Trophoblast cell (in vitro differentiated cells and primary cell): ENCODE measurements around the gene BAHD1.
A peak's percentile ranks its signal among the peaks of the same experiment; 100 is the strongest.

Experiments used
- DNase-seq, 2 donors: peaks; one replicate each; pipeline ENCODE4 v3.0.0-alpha.2; 2016
- H2AFZ ChIP-seq: 2 replicates; pipeline ENCODE4 v1.6.1; 2013; ENCODE audit warnings: low read length, moderate library complexity, mild to moderate bottlenecking; ENCODE audit not compliant: insufficient read depth, poor library complexity
- H2AK5ac ChIP-seq: 2 replicates; pipeline ENCODE4 v1.6.1; 2013; ENCODE audit warnings: mild to moderate bottlenecking, low read length
- H2BK120ac ChIP-seq: 2 replicates; pipeline ENCODE4 v1.6.1; 2013; ENCODE audit warnings: low read length, mild to moderate bottlenecking, moderate library complexity; ENCODE audit not compliant: insufficient read depth, poor library complexity
- H2BK12ac ChIP-seq: 2 replicates; pipeline ENCODE4 v1.6.1; 2013; ENCODE audit warnings: mild to moderate bottlenecking, low read length, moderate library complexity
- H2BK5ac ChIP-seq: 2 replicates; pipeline ENCODE4 v1.6.1; 2013; ENCODE audit warnings: low read length, low read depth, moderate library complexity, mild to moderate bottlenecking; ENCODE audit not compliant: poor library complexity
- H3K14ac ChIP-seq: 2 replicates; pipeline ENCODE4 v1.6.1; 2013; ENCODE audit warnings: mild to moderate bottlenecking, low read length
- H3K18ac ChIP-seq: 2 replicates; pipeline ENCODE4 v1.6.1; 2013; ENCODE audit warnings: mild to moderate bottlenecking, low read length
- H3K23ac ChIP-seq: 2 replicates; pipeline ENCODE4 v1.6.1; 2013; ENCODE audit warnings: low read length
- H3K27ac ChIP-seq: 2 replicates; pipeline ENCODE4 v1.5.1; 2013; ENCODE audit warnings: low read depth, mild to moderate bottlenecking, inconsistent platforms, low read length, moderate library complexity
- H3K27me3 ChIP-seq: 2 replicates; pipeline ENCODE4 v1.6.1; 2013; ENCODE audit warnings: inconsistent platforms, mild to moderate bottlenecking, low read length, moderate library complexity; ENCODE audit not compliant: insufficient read depth
- H3K36me3 ChIP-seq, 2 experiments: 1 replicate in 1 of 2; 2 replicates in 1 of 2; pipeline ENCODE4 v1.6.1; 2013; ENCODE audit warnings: low read length in 2 of 2, mild to moderate bottlenecking in 2 of 2, moderate library complexity in 1 of 2; ENCODE audit not compliant: insufficient read depth in 2 of 2, control insufficient read depth in 1 of 2
- H3K4ac ChIP-seq: 2 replicates; pipeline ENCODE4 v1.6.1; 2013; ENCODE audit warnings: low read depth, mild to moderate bottlenecking, low read length, moderate library complexity
- H3K4me1 ChIP-seq, 2 experiments: 1 replicate in 1 of 2; 2 replicates in 1 of 2; pipeline ENCODE4 v1.6.1; 2013; ENCODE audit warnings: low read length in 2 of 2, mild to moderate bottlenecking in 2 of 2, moderate library complexity in 1 of 2; ENCODE audit not compliant: insufficient read depth in 2 of 2, control insufficient read depth in 1 of 2
- H3K4me2 ChIP-seq: 2 replicates; pipeline ENCODE4 v1.6.1; 2013; ENCODE audit warnings: inconsistent platforms, mild to moderate bottlenecking, low read length, moderate library complexity
- H3K4me3 ChIP-seq: 2 replicates; pipeline ENCODE4 v1.5.1; 2013; ENCODE audit warnings: mild to moderate bottlenecking, low read depth, low read length, inconsistent platforms
- H3K79me1 ChIP-seq: one replicate; pipeline ENCODE4 v1.6.1; 2013; ENCODE audit warnings: low read length
- H3K79me2 ChIP-seq: 2 replicates; pipeline ENCODE4 v1.6.1; 2013; ENCODE audit warnings: low read length, mild to moderate bottlenecking; ENCODE audit not compliant: control insufficient read depth, insufficient read depth, poor library complexity
- H3K9ac ChIP-seq: 2 replicates; pipeline ENCODE4 v1.6.1; 2013; ENCODE audit warnings: mild to moderate bottlenecking, low read length
- H3K9me3 ChIP-seq: 2 replicates; pipeline ENCODE4 v1.6.1; 2013; ENCODE audit warnings: low read depth, mild to moderate bottlenecking, control low read depth, inconsistent platforms, low read length; ENCODE audit not compliant: insufficient read depth
- H4K12ac ChIP-seq: 2 replicates; pipeline ENCODE4 v1.6.1; 2013; ENCODE audit warnings: low read depth, mild to moderate bottlenecking, low read length, moderate library complexity
- H4K8ac ChIP-seq: 2 replicates; pipeline ENCODE4 v1.6.1; 2013; ENCODE audit warnings: low read depth, mild to moderate bottlenecking, low read length, moderate library complexity
- H4K91ac ChIP-seq: one replicate; pipeline ENCODE4 v1.6.1; 2013; ENCODE audit warnings: low read depth, mild to moderate bottlenecking, low read length, moderate library complexity
- WGBS: extraction: QIAGEN DNeasy Blood & Tissue Kit; methylation state at CpG from one replicate; pipeline ENCODE4 v1.1.7; 2013; ENCODE audit warnings: missing lambda C conversion rate; ENCODE audit not compliant: insufficient read length, insufficient coverage; ENCODE audit errors: extremely low coverage; 5-methylcytosine and 5-hydroxymethylcytosine counted together

BAHD1 gene

GRCh38 chr15:40471105-40471807, 30.5 kb downstream of the BAHD1 start:
- Histone ChIP-seq H4K91ac (peak overlapping the region; percentile 90), H3K9ac (peak overlapping the region; percentile 25), H3K36me3 (peaks cover 10 to 16% of the 10 kb centered on the region in 2 experiments), H3K27ac (peak overlapping the region; percentile 18), H3K23ac (no peak overlapping the region), H3K9me3 (no peaks in the 10 kb centered on the region), H3K4me1 (peaks cover 13 to 24% of the 10 kb centered on the region in 2 experiments), H4K8ac (peak overlapping the region; percentile 67), H3K18ac (peak overlapping the region; percentile 85), H2BK12ac (peak overlapping the region; percentile 10), H2AK5ac (peak overlapping the region; percentile 71), H2BK120ac (peak overlapping the region; percentile 61), H3K4me3 (peak overlapping the region; percentile 68), H3K79me2 (peaks cover 7% of the 10 kb centered on the region), H3K14ac (peak overlapping the region; percentile 94), H3K79me1 (peaks cover 10% of the 10 kb centered on the region), H4K12ac (peak overlapping the region; percentile 60), H3K27me3 (no peaks in the 10 kb centered on the region), H2AFZ (peak overlapping the region; percentile 38), H2BK5ac (peak overlapping the region; percentile 4), H3K4ac (peak overlapping the region; percentile 57), H3K4me2 (peak overlapping the region; percentile 92)
- WGBS = no CpG with 5 or more reads among the region's 60 CpGs
- no peak for DNase-seq

GRCh38 chr15:40471808-40472150, 31.0 kb downstream of the BAHD1 start:
- peak overlapping the region; percentile 67 for H4K8ac ChIP-seq
- H3K4me2 ChIP-seq = peak overlapping the region; percentile 92
- no peaks in the 10 kb centered on the region for H3K27me3 ChIP-seq
- H3K14ac ChIP-seq = peak overlapping the region; percentile 94
- H3K4ac ChIP-seq = no peak overlapping the region
- H2BK5ac ChIP-seq = no peak overlapping the region
- peaks cover 13 to 24% of the 10 kb centered on the region in 2 experiments for H3K4me1 ChIP-seq
- peak overlapping the region; percentile 85 for H3K18ac ChIP-seq
- H2BK12ac ChIP-seq = no peak overlapping the region
- no peak overlapping the region for H2AK5ac ChIP-seq
- no peak overlapping the region for H3K27ac ChIP-seq
- peak overlapping the region; percentile 60 for H4K12ac ChIP-seq
- DNase-seq = peak; percentile 85 to 88
- H2AFZ ChIP-seq = no peak overlapping the region
- H3K9ac ChIP-seq = no peak overlapping the region
- H3K36me3 ChIP-seq = peaks cover 6 to 10% of the 10 kb centered on the region in 2 experiments
- H4K91ac ChIP-seq = peak overlapping the region; percentile 90
- no peak overlapping the region for H2BK120ac ChIP-seq
- H3K79me1 ChIP-seq = peaks cover 10% of the 10 kb centered on the region
- peaks cover 7% of the 10 kb centered on the region for H3K79me2 ChIP-seq
- H3K4me3 ChIP-seq = peak overlapping the region; percentile 68
- no CpG with 5 or more reads among the region's 16 CpGs for WGBS
- no peaks in the 10 kb centered on the region for H3K9me3 ChIP-seq
- H3K23ac ChIP-seq = no peak overlapping the region

GRCh38 chr15:40472171-40472727, 31.5 kb downstream of the BAHD1 start:
- WGBS = no CpG with 5 or more reads among the region's 9 CpGs
- Histone ChIP-seq H2BK120ac (no peak overlapping the region), H3K79me2 (peaks cover 7% of the 10 kb centered on the region), H3K4me2 (peak overlapping the region; percentile 92), H3K27me3 (no peaks in the 10 kb centered on the region), H3K4me1 (peaks cover 13 to 24% of the 10 kb centered on the region in 2 experiments), H3K14ac (no peak overlapping the region), H2AK5ac (no peak overlapping the region), H2AFZ (no peak overlapping the region), H4K91ac (no peak overlapping the region), H4K8ac (no peak overlapping the region), H3K27ac (no peak overlapping the region), H3K36me3 (peaks cover 2 to 6% of the 10 kb centered on the region in 2 experiments), H2BK12ac (no peak overlapping the region), H2BK5ac (no peak overlapping the region), H3K18ac (no peak overlapping the region), H3K4me3 (no peak overlapping the region), H3K23ac (no peak overlapping the region), H4K12ac (no peak overlapping the region), H3K9me3 (no peaks in the 10 kb centered on the region), H3K79me1 (peaks cover 10% of the 10 kb centered on the region), H3K9ac (no peak overlapping the region), H3K4ac (no peak overlapping the region)
- no peak for DNase-seq

GRCh38 chr15:40474581-40474980, 33.8 kb downstream of the BAHD1 start:
- Histone ChIP-seq H2BK12ac (no peak overlapping the region), H3K4me1 (peaks cover 18 to 26% of the 10 kb centered on the region in 2 experiments), H4K8ac (no peak overlapping the region), H3K14ac (no peak overlapping the region), H3K27me3 (no peaks in the 10 kb centered on the region), H3K79me2 (peaks cover 7% of the 10 kb centered on the region), H3K4me2 (no peak overlapping the region), H2AK5ac (no peak overlapping the region), H3K18ac (no peak overlapping the region), H3K23ac (no peak overlapping the region), H3K27ac (no peak overlapping the region), H3K4me3 (no peak overlapping the region), H4K91ac (no peak overlapping the region), H2BK5ac (no peak overlapping the region), H2BK120ac (no peak overlapping the region), H2AFZ (no peak overlapping the region), H3K36me3 (no peaks in the 10 kb centered on the region), H4K12ac (no peak overlapping the region), H3K9me3 (peaks cover 2% of the 10 kb centered on the region), H3K4ac (no peak overlapping the region), H3K79me1 (peaks cover 10% of the 10 kb centered on the region), H3K9ac (no peak overlapping the region)
- DNase-seq = no peak
- no CpG with 5 or more reads among the region's 8 CpGs for WGBS
